T-cell (primary cell): ENCODE results near the gene NIPAL1. TPM values are rescaled to one million over a fixed set of nuclear protein-coding genes. Genes with fewer than 3 reads are reported as not detected.
A peak's percentile ranks its signal among the peaks of the same experiment; 100 is the strongest.

ENCODE experiments used
- ATAC-seq, 4 experiments: fragments of 200-7000 bp in 3 of 4; fragments of 150-1000 bp in 1 of 4; cut with Tn5 transposase; replicated peaks in 1 of 4; 1 replicate in 3 of 4; 2 replicates in 1 of 4; pipeline ENCODE4 v1.10.0; 2021; ENCODE audit warnings: moderate library complexity in 3 of 4, mild to moderate bottlenecking in 2 of 4, moderate number of reproducible peaks in 1 of 4
- CTCF ChIA-PET, 2 donors: fragments of 300-600 bp; sonication (Branson Sonifier 250); formaldehyde crosslinking; loops; one replicate each; lab custom pipeline; 2022; ENCODE audit warnings: antibody characterized with exemption in 2 of 2; lab: Charles Lee
- POLR2A ChIA-PET, 2 donors: fragments of 300-600 bp; sonication (Branson Sonifier 250); formaldehyde crosslinking; loops; one replicate each; lab custom pipeline; 2022; ENCODE audit warnings: antibody characterized with exemption in 2 of 2; lab: Charles Lee
- DNase-seq, 35 experiments: peaks; one replicate each; pipeline versions ENCODE4 v3.0.0 to v3.0.0-alpha.2; 2013 to 2023
- H3K27ac ChIP-seq: one replicate; pipeline ENCODE4 v1.5.1; 2013; ENCODE audit warnings: low read length
- H3K27me3 ChIP-seq, 2 experiments: replicated peaks in 1 of 2; 1 replicate in 1 of 2; 2 replicates in 1 of 2; pipeline versions ENCODE4 v1.6.1 to v1.7.0; 2013; ENCODE audit warnings: low read length in 1 of 2, mixed read lengths in 1 of 2; ENCODE audit not compliant: control insufficient read depth in 2 of 2, insufficient read depth in 2 of 2; ENCODE audit errors: extremely low read depth in 1 of 2
- H3K36me3 ChIP-seq, 2 donors: 1 replicate in 1 of 2; 2 replicates in 1 of 2; pipeline versions ENCODE4 v1.6.1 to v1.7.0; 2013; ENCODE audit warnings: low read length in 1 of 2; ENCODE audit not compliant: control insufficient read depth in 2 of 2, insufficient read depth in 1 of 2; ENCODE audit errors: extremely low read depth in 1 of 2
- H3K4me1 ChIP-seq, 2 experiments: 1 replicate in 1 of 2; 2 replicates in 1 of 2; pipeline versions ENCODE4 v1.6.1 to v1.7.0; 2013; ENCODE audit warnings: low read length in 2 of 2, mixed read lengths in 1 of 2; ENCODE audit not compliant: insufficient read depth in 2 of 2, control insufficient read depth in 1 of 2; ENCODE audit errors: extremely low read depth in 1 of 2
- H3K4me3 ChIP-seq, 2 donors: 1 replicate in 1 of 2; 2 replicates in 1 of 2; pipeline versions ENCODE4 v1.5.1 to v1.7.0; 2013; ENCODE audit warnings: mild to moderate bottlenecking in 2 of 2, low read length in 1 of 2, moderate library complexity in 1 of 2; ENCODE audit not compliant: control insufficient read depth in 1 of 2; ENCODE audit errors: extremely low read depth in 1 of 2
- H3K9me3 ChIP-seq: 2 replicates; pipeline ENCODE4 v1.7.0; 2013
- H3K27ac Mint-ChIP-seq, 2 donors: one replicate each; pipeline ENCODE4 v1.8.0; 2020 to 2021; ENCODE audit warnings: mild to moderate bottlenecking in 2 of 2, mixed read lengths in 2 of 2
- H3K27me3 Mint-ChIP-seq, 2 donors: one replicate each; pipeline ENCODE4 v1.8.0; 2021 to 2022; ENCODE audit warnings: mixed read lengths in 2 of 2
- H3K36me3 Mint-ChIP-seq: one replicate; pipeline ENCODE4 v1.8.0; 2021; ENCODE audit warnings: mixed read lengths
- H3K4me1 Mint-ChIP-seq, 3 donors: one replicate each; pipeline ENCODE4 v1.8.0; 2020 to 2022; ENCODE audit warnings: mixed read lengths in 3 of 3, mild to moderate bottlenecking in 1 of 3
- H3K4me3 Mint-ChIP-seq, 3 donors: one replicate each; pipeline ENCODE4 v1.8.0; 2020 to 2022; ENCODE audit warnings: mild to moderate bottlenecking in 3 of 3, mixed read lengths in 3 of 3, moderate library complexity in 3 of 3
- H3K9me3 Mint-ChIP-seq, 3 donors: one replicate each; pipeline ENCODE4 v1.8.0; 2020 to 2022; ENCODE audit warnings: mixed read lengths in 3 of 3
- WGBS: methylation state at CpG from one replicate; pipeline ENCODE4 v1.1.5; 2013; ENCODE audit warnings: missing lambda C conversion rate; ENCODE audit not compliant: insufficient coverage; 5-methylcytosine and 5-hydroxymethylcytosine counted together
- total RNA-seq, 35 experiments: library from RNA in 6 of 35; stranded (reverse) in 6 of 35; fragments of 120-200 nt in 1 of 35; gene quantifications; one replicate each; pipeline versions ENCODE4 v1.2.1 to v1.2.4 and lab custom pipeline; 2013 to 2026

The NIPAL1 gene
- total RNA-seq, 5 donors from 2014 or later (not counting 1 experiment from before 2014, with no cell fraction given) = 0.77 to 2.9 (median 0.80) TPM

DNA sequence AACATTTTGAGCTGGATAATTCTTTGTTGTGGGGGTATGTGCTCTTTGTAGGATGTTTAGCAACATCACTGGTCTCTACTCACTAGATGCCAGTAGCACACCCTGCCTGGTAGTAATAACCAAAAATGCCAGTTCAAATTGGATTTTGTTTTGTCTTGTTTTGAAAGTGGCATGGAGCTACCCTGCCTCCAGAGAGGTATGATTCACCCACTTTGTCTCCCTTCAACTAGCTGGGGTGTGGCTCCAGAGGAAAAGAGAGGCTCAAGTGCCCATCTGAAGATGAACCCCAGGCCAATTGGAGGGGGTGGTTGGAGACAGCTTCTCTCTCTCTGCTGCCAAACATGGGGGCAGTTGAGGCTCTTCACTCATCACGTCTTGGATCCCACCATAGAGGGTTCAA, 34.5 kb downstream of the NIPAL1 start:
- no peak overlapping the region for H3K27ac Mint-ChIP-seq
- Histone ChIP-seq H3K36me3 (no peaks in the 10 kb centered on the region), H3K4me1 (peaks cover 20 to 21% of the 10 kb centered on the region in 2 experiments), H3K4me3 (no peak overlapping the region), H3K27me3 (peaks cover 0 to 7% of the 10 kb centered on the region in 2 experiments), H3K9me3 (no peaks in the 10 kb centered on the region), H3K27ac (no peak overlapping the region)
- no peak overlapping the region for H3K4me3 Mint-ChIP-seq
- DNase-seq (no peak), ATAC-seq (no peak)
- H3K9me3 Mint-ChIP-seq = no peaks in the 10 kb centered on the region
- ChIA-PET POLR2A (interaction anchor here in 1 of 2 donors (0.7 kb wide), 1 partner anchor 39 kb away, joined by 3 read pairs; no protein-coding TSS in a partner anchor), CTCF (interaction anchor here (0.5 to 2.5 kb wide), 4 partner anchors 9 to 54 kb away, joined by 3 to 11 read pairs (median 4); no protein-coding TSS in a partner anchor)
- H3K36me3 Mint-ChIP-seq = no peaks in the 10 kb centered on the region
- peaks cover 23 to 32% (median 26%) of the 10 kb centered on the region in 3 donors for H3K4me1 Mint-ChIP-seq
- WGBS = 83% methylated on average over 1 of the region's 1 CpG
- peaks cover 1 to 4% of the 10 kb centered on the region in 2 donors for H3K27me3 Mint-ChIP-seq

DNA sequence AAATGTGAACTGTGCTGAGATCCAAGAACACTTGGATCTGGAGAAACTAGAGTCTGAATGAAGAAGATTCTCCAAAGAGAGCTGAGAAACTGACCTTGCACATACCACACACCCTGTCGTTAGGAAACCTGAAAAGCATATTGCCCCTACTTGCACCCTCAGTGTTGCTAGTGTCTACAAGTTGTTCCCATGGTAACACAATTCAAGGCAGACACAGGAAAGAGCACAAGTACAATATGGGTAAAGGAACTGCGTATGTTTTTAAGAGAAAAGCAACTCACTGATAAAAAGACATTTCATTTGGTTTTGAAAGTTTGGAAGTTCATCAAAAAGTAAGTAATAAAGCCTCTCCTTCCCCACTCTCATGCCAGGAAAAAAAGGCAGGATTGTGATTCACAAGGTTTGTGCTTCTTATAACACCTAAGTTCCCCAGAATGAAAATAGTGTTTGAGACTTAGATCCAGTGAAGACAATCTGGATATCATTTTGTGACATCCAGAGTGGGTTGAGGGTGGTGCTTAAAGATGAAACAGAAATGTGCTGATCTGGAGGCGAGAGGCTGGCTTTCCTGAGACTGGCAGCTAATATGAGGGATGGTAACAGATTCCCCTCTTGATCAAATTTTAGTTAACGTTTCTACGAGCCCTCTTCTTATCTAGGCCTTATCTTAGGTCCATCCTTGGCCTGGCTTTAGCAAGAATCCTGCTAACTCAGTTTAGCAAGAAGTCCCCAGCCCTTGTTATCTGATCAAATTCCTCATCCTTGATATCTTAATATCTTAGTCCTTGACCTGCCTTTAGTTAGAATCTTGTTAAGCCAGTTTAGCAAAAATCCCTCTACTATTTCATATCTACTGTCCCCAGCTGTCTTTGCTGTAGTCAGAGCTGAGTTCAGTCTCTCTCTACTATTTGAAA, 42.3 kb downstream of the NIPAL1 start:
- no peak overlapping the region for H3K27ac Mint-ChIP-seq
- no CpG with 5 or more reads among the region's 5 CpGs for WGBS
- Histone ChIP-seq H3K4me3 (no peak overlapping the region), H3K36me3 (no peaks in the 10 kb centered on the region), H3K4me1 (peaks cover 0 to 5% of the 10 kb centered on the region in 2 experiments), H3K27ac (no peak overlapping the region), H3K9me3 (no peaks in the 10 kb centered on the region), H3K27me3 (no peaks in the 10 kb centered on the region)
- no peaks in the 10 kb centered on the region for H3K27me3 Mint-ChIP-seq
- H3K36me3 Mint-ChIP-seq = peaks cover 23% of the 10 kb centered on the region
- H3K9me3 Mint-ChIP-seq = peaks cover 7 to 19% (median 10%) of the 10 kb centered on the region in 3 donors
- peaks cover 17 to 21% (median 17%) of the 10 kb centered on the region in 3 donors for H3K4me1 Mint-ChIP-seq
- ChIA-PET CTCF (no interaction called here), POLR2A (interaction anchor here in 1 of 2 donors (0.6 kb wide), 1 partner anchor 773 kb away, joined by 3 read pairs; no protein-coding TSS in a partner anchor)
- ATAC-seq = peak in 2 of 4 experiments; percentile 38 to 86
- peak in 2 of 35 experiments; percentile 23 to 33 for DNase-seq
- no peak overlapping the region for H3K4me3 Mint-ChIP-seq

DNA sequence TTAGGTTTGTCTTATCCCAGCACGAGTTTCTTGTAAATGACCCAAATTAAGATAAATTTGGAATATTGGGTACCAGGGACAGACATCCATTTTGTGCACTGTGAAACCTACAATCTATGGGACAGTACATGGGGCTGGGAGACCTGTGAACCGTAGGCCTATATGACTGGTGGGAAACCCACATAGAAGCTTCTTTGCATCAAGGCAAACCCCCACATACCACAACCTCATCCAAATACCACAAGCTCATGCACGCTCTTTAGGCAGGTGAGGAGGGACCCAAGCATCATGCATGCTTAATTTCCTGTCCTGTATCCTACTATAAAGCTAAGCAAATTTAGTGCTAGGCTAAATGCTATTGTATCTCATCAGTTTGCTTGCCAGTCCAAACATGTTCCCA, 47.8 kb downstream of the NIPAL1 start:
- Mint-ChIP-seq H3K4me3 (no peak overlapping the region), H3K4me1 (peaks cover 20 to 23% (median 21%) of the 10 kb centered on the region in 3 donors), H3K27me3 (no peaks in the 10 kb centered on the region), H3K9me3 (peaks cover 7 to 19% (median 10%) of the 10 kb centered on the region in 3 donors), H3K36me3 (peaks cover 61% of the 10 kb centered on the region), H3K27ac (no peak overlapping the region)
- H3K4me1 ChIP-seq = peaks cover 0 to 3% of the 10 kb centered on the region in 2 experiments
- ATAC-seq = peak in 2 of 4 experiments; percentile 46 to 49
- ChIA-PET POLR2A (no interaction called here), CTCF (interaction anchor here in 1 of 2 donors (0.7 kb wide), 1 partner anchor 21 kb away, joined by 3 read pairs; no protein-coding TSS in a partner anchor)
- 80% methylated on average over 1 of the region's 3 CpGs for WGBS
- H3K27me3 ChIP-seq = no peaks in the 10 kb centered on the region
- H3K27ac ChIP-seq = no peak overlapping the region
- peak in 1 of 35 experiments; percentile 4 for DNase-seq
- H3K9me3 ChIP-seq = no peaks in the 10 kb centered on the region
- peaks cover 11 to 13% of the 10 kb centered on the region in 2 donors for H3K36me3 ChIP-seq
- H3K4me3 ChIP-seq = no peak overlapping the region

DNA sequence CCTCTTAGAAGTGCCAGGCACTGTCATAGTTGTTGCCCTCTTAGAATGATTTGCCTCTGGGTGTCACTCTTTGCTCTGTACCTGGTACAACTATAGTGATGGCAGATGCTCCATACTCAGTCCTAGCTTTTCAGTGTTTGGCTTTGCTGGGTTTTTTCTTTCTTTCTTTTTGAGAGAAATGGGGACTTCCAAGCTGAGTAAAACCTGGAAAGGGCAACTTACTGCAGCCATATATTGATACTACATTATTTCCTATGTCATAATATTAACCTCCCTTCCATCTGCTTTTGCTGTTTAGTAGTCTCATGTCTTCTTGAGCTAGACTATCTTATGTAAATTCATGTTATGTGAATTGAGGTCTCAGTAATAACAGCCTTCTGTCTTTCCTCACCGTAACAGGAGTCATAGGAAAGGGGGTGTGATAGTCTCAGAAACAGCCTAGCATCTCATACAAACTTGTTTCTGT, 49.0 kb downstream of the NIPAL1 start:
- peaks cover 14 to 17% of the 10 kb centered on the region in 2 donors for H3K36me3 ChIP-seq
- H3K9me3 Mint-ChIP-seq = peaks cover 7 to 15% (median 9%) of the 10 kb centered on the region in 3 donors
- H3K36me3 Mint-ChIP-seq = peaks cover 66% of the 10 kb centered on the region
- H3K27ac Mint-ChIP-seq = peak overlapping the region in 1 of 2 donors; percentile 11
- H3K27me3 ChIP-seq = no peaks in the 10 kb centered on the region
- WGBS = no CpG with 5 or more reads among the region's 1 CpG
- no peak overlapping the region for H3K4me3 ChIP-seq
- peaks cover 0 to 3% of the 10 kb centered on the region in 2 experiments for H3K4me1 ChIP-seq
- DNase-seq = no peak
- peaks cover 15 to 16% (median 16%) of the 10 kb centered on the region in 3 donors for H3K4me1 Mint-ChIP-seq
- POLR2A ChIA-PET = no interaction called here
- CTCF ChIA-PET = no interaction called here
- H3K27ac ChIP-seq = no peak overlapping the region
- no peak overlapping the region for H3K4me3 Mint-ChIP-seq
- no peaks in the 10 kb centered on the region for H3K9me3 ChIP-seq
- no peak for ATAC-seq
- no peaks in the 10 kb centered on the region for H3K27me3 Mint-ChIP-seq

DNA sequence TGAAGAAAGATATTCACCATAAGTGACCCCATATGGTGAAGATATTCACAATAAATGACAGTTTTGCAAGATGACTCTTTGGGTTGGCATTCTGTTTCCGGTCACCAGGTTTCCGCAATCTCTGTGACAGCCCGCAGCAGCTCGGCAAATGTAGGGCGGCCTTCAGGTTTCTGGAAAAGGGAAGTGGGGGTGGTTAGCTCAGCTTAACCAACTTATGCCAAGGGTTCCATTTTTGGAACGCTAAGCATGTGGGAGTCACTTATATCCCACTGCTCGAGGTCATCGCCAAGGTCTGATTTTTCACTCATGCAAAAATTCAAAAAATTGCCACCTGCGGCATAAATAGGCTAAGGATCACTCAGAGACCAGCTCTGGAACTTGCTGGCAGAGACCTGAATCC, 51.0 kb downstream of the NIPAL1 start:
- CTCF ChIA-PET = interaction anchor here in 1 of 2 donors (0.6 to 1.6 kb wide), 2 partner anchors 34 to 399 kb away, joined by 3 to 5 read pairs; no protein-coding TSS in a partner anchor
- Histone ChIP-seq H3K4me3 (no peak overlapping the region), H3K27me3 (no peaks in the 10 kb centered on the region), H3K36me3 (peaks cover 17 to 32% of the 10 kb centered on the region in 2 donors), H3K9me3 (no peaks in the 10 kb centered on the region), H3K4me1 (peaks cover 0 to 3% of the 10 kb centered on the region in 2 experiments), H3K27ac (no peak overlapping the region)
- no peak overlapping the region for H3K4me3 Mint-ChIP-seq
- no peak overlapping the region for H3K27ac Mint-ChIP-seq
- H3K9me3 Mint-ChIP-seq = no peaks in the 10 kb centered on the region
- peaks cover 15 to 16% (median 16%) of the 10 kb centered on the region in 3 donors for H3K4me1 Mint-ChIP-seq
- WGBS = 89% methylated on average over 4 of the region's 9 CpGs
- H3K36me3 Mint-ChIP-seq = peaks cover 60% of the 10 kb centered on the region
- POLR2A ChIA-PET = no interaction called here
- no peak for DNase-seq
- ATAC-seq = no peak
- H3K27me3 Mint-ChIP-seq = no peaks in the 10 kb centered on the region

DNA sequence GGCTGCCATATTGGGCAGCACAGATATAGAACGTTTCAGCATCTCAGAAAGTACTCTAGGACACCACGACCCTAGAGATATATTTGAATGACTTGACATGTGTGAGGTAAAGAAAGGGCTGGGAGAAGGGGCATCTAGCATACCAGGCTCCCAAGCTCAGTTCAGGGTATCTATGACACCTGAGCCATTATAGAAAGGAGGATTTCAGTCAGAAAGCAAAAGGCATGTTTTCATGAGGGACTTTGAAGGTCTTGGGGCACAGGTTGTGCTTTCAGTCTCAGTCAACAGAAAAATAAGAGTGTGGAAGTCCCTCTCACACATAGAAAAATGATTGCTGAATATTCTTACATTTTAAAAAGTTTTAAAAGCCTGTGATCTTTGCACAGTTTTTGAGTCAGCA, 51.6 kb downstream of the NIPAL1 start:
- H3K36me3 ChIP-seq = peaks cover 17 to 37% of the 10 kb centered on the region in 2 donors
- no peak overlapping the region for H3K27ac ChIP-seq
- WGBS = no CpG with 5 or more reads among the region's 2 CpGs
- no peak overlapping the region for H3K4me3 Mint-ChIP-seq
- H3K36me3 Mint-ChIP-seq = peaks cover 62% of the 10 kb centered on the region
- no peaks in the 10 kb centered on the region for H3K27me3 Mint-ChIP-seq
- no peaks in the 10 kb centered on the region for H3K9me3 ChIP-seq
- ATAC-seq (no peak), DNase-seq (no peak)
- no peaks in the 10 kb centered on the region for H3K9me3 Mint-ChIP-seq
- no peak overlapping the region for H3K4me3 ChIP-seq
- H3K4me1 ChIP-seq = peaks cover 0 to 3% of the 10 kb centered on the region in 2 experiments
- CTCF ChIA-PET = interaction anchor here in 1 of 2 donors (1.6 kb wide), 1 partner anchor 34 kb away, joined by 5 read pairs; no protein-coding TSS in a partner anchor
- H3K27ac Mint-ChIP-seq = peak overlapping the region; percentile 52 to 59
- peaks cover 14 to 16% (median 15%) of the 10 kb centered on the region in 3 donors for H3K4me1 Mint-ChIP-seq
- POLR2A ChIA-PET = no interaction called here
- H3K27me3 ChIP-seq = no peaks in the 10 kb centered on the region
